ENCODE measurements around the gene CCDC92. TPM values are rescaled to one million over a fixed set of nuclear protein-coding genes. Genes with fewer than 3 reads are reported as not detected.

CCDC92 gene
- total RNA-seq, 1 experiment from 2014 or later, result 16.8 TPM

DNA sequence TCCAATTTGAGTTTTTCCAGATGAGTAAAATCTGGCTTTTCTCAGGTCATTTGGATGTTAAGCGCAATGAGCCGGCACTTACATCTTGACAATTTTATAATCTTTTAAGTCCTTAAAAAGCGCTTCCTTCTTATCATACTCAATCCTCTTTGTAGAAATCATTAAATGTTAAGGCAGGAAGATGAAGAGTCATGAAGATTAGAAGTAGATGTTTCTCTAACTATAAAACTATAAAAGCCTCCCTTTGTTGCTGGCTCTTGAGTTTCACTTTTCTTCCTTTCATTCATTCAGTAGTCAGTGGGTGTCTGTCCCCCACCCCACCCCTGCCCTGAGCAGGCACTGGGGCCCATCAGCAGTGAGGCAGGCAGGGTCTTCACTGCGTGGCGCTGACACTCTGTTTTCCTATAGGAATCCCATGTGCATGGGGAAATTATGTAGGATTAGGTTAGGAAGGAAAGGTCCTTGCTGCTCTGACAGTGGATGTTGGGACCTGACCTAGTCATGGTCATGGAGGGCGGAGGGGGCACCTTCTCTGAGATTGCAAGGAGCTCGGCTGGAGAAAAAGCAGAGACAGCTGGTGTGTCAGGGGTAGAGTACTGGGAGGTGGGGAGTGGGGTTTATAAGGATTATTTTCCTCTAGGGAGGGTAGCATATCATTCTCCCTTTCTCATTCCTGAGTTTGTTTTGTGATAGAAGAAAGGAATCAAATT, 65.8 kb downstream of the CCDC92 start:
- ChIA-PET POLR2A (no interaction called here), CTCF (no interaction called here)
- Mint-ChIP-seq H3K4me1 (ENCODE audit: low read depth, unreplicated experiment) (no peaks in the 10 kb centered on the region), H3K36me3 (ENCODE audit: insufficient read depth, unreplicated experiment) (peaks cover 10% of the 10 kb centered on the region), H3K9me3 (ENCODE audit: unreplicated experiment) (no peaks in the 10 kb centered on the region), H3K4me3 (ENCODE audit: unreplicated experiment) (no peak overlapping the region), H3K27ac (ENCODE audit: unreplicated experiment) (no peak overlapping the region), H3K27me3 (ENCODE audit: insufficient read depth, unreplicated experiment) (no peaks in the 10 kb centered on the region)
- no TSS peak for BruUV-seq (replicated peaks)
- H3K4me3 ChIP-seq (ENCODE audit: low read depth, low read length), result no peak overlapping the region
- TF ChIP-seq, protein P1, sequence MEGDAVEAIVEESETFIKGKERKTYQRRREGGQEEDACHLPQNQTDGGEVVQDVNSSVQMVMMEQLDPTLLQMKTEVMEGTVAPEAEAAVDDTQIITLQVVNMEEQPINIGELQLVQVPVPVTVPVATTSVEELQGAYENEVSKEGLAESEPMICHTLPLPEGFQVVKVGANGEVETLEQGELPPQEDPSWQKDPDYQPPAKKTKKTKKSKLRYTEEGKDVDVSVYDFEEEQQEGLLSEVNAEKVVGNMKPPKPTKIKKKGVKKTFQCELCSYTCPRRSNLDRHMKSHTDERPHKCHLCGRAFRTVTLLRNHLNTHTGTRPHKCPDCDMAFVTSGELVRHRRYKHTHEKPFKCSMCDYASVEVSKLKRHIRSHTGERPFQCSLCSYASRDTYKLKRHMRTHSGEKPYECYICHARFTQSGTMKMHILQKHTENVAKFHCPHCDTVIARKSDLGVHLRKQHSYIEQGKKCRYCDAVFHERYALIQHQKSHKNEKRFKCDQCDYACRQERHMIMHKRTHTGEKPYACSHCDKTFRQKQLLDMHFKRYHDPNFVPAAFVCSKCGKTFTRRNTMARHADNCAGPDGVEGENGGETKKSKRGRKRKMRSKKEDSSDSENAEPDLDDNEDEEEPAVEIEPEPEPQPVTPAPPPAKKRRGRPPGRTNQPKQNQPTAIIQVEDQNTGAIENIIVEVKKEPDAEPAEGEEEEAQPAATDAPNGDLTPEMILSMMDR (IDR thresholded peaks at IDR 0.05; ENCODE audit: insufficient read depth in 1 of 2, low read depth in 1 of 2, low read length in 1 of 2, severe bottlenecking in 1 of 2, unreplicated experiment in 1 of 2), result no peak
- DNase-seq, result no peak
- no peaks in the 10 kb centered on the region for H3K4me1 ChIP-seq
- intact Hi-C loops (cut with micrococcal nuclease; ENCODE audit: unreplicated experiment), result no loop called here
- no peaks in the 10 kb centered on the region for H3K27me3 ChIP-seq (replicated peaks; ENCODE audit: control insufficient read depth, insufficient read depth, low read length)
- no peaks in the 10 kb centered on the region for H3K9me3 ChIP-seq
- no peaks in the 10 kb centered on the region for H3K36me3 ChIP-seq (ENCODE audit: control insufficient read depth, insufficient read depth, low read length)

DNA sequence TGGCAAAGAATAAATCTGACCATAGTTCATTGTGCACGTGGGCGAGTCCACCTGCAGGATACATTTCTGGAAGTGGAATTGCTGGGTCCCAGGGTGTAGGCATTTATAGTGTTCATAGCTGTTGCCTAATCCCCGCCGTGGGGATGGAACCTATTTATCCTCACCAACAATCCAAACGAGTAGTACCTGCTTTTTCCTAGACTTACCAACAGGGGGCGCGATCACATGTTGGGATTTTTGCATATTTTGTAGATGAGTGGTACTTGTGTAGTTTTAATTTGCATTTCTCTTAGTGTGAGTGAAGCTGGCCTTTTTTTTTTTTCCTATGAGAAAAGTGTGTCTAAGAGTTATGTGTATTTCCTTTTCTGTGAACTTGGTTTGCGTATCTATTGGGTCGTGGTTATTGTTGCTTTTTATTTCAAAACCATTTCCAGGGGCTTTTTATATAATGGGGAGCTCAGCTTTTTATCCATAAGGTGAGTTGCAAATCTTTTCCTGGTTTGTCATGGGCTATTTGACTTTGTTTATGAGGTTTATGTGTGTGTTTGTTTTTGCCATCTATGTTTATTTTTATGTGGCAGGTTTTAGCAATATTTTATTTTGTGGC, 67.2 kb downstream of the CCDC92 start:
- H3K4me3 Mint-ChIP-seq (ENCODE audit: unreplicated experiment), result no peak overlapping the region
- H3K4me1 ChIP-seq, result no peaks in the 10 kb centered on the region
- no peaks in the 10 kb centered on the region for H3K36me3 ChIP-seq (ENCODE audit: control insufficient read depth, insufficient read depth, low read length)
- H3K36me3 Mint-ChIP-seq (ENCODE audit: insufficient read depth, unreplicated experiment), result peaks cover 6% of the 10 kb centered on the region
- no TSS peak for BruUV-seq (replicated peaks)
- H3K4me3 ChIP-seq (ENCODE audit: low read depth, low read length), result no peak overlapping the region
- no peaks in the 10 kb centered on the region for H3K9me3 ChIP-seq
- no peaks in the 10 kb centered on the region for H3K9me3 Mint-ChIP-seq (ENCODE audit: unreplicated experiment)
- DNase-seq, result peak; percentile 61 to 64
- H3K27me3 ChIP-seq (replicated peaks; ENCODE audit: control insufficient read depth, insufficient read depth, low read length), result no peaks in the 10 kb centered on the region
- no peaks in the 10 kb centered on the region for H3K4me1 Mint-ChIP-seq (ENCODE audit: low read depth, unreplicated experiment)
- H3K27ac Mint-ChIP-seq (ENCODE audit: unreplicated experiment), result no peak overlapping the region
- TF ChIP-seq, protein P1 (IDR thresholded peaks at IDR 0.05; ENCODE audit: insufficient read depth in 1 of 2, low read depth in 1 of 2, low read length in 1 of 2, severe bottlenecking in 1 of 2, unreplicated experiment in 1 of 2), result peak; percentile 51 to 66
- ChIA-PET POLR2A (no interaction called here), CTCF (interaction anchor here (0.7 to 1.8 kb wide), 3 partner anchors 77 to 899 kb away, joined by 3 to 4 read pairs (median 4); no protein-coding TSS in a partner anchor)
- intact Hi-C loops (cut with micrococcal nuclease; ENCODE audit: unreplicated experiment), result loop anchor here (1.0 kb wide), 1 partner anchor 79 kb away; no protein-coding TSS in a partner anchor
- H3K27me3 Mint-ChIP-seq (ENCODE audit: insufficient read depth, unreplicated experiment), result no peaks in the 10 kb centered on the region

DNA sequence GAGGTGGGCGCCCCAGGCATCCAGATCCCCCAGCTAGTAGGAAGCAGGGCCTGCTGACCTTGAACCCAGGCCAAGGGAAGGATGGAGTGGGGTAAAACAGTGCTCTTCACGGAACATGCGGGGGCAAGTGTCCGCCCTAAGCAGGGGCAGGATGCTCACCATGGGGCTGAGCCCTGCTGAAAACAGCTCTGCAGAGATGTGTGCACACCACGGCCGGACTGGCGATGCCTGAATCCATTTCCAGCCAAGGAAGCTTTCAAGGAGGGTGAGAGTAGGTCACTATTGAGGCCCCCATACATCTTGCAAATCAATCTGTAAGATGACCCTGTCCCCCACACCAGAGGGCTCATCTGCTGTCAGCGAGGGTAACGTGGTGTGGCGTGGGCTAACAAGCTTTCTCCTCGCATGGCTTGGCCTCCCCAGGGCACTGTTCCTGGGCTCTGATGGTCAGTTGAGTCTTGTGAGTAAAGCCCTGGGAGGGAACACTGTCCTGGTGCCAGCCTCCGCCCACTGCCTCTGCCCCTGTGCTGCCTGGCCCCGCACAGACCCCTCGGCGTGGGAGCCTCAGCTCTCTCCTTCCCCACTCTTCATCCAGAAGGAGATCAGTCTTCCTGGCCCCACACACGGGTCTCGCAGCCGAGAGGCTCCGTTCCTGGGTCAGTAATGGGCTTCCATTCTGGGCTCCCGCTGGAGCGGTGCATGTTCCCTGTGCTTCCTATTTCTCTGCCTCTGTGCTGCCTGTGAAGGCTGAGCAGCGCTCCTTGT, 69.1 kb downstream of the CCDC92 start:
- TF ChIP-seq, protein P1 (IDR thresholded peaks at IDR 0.05; ENCODE audit: insufficient read depth in 1 of 2, low read depth in 1 of 2, low read length in 1 of 2, severe bottlenecking in 1 of 2, unreplicated experiment in 1 of 2), result no peak
- no TSS peak for BruUV-seq (replicated peaks)
- Mint-ChIP-seq H3K9me3 (ENCODE audit: unreplicated experiment) (peaks cover 10% of the 10 kb centered on the region), H3K4me3 (ENCODE audit: unreplicated experiment) (no peak overlapping the region), H3K4me1 (ENCODE audit: low read depth, unreplicated experiment) (no peaks in the 10 kb centered on the region), H3K27me3 (ENCODE audit: insufficient read depth, unreplicated experiment) (peaks cover 7% of the 10 kb centered on the region), H3K36me3 (ENCODE audit: insufficient read depth, unreplicated experiment) (peaks cover 5% of the 10 kb centered on the region), H3K27ac (ENCODE audit: unreplicated experiment) (no peak overlapping the region)
- Histone ChIP-seq H3K27me3 (replicated peaks; ENCODE audit: control insufficient read depth, insufficient read depth, low read length) (no peaks in the 10 kb centered on the region), H3K4me1 (no peaks in the 10 kb centered on the region), H3K36me3 (ENCODE audit: control insufficient read depth, insufficient read depth, low read length) (no peaks in the 10 kb centered on the region), H3K4me3 (ENCODE audit: low read depth, low read length) (no peak overlapping the region), H3K9me3 (no peaks in the 10 kb centered on the region)
- ChIA-PET POLR2A (no interaction called here), CTCF (no interaction called here)
- no peak for DNase-seq
- intact Hi-C loops (cut with micrococcal nuclease; ENCODE audit: unreplicated experiment), result no loop called here
